Activated naive CD4-positive, alpha-beta T cell treated with anti-CD3 and anti-CD28 coated beads, Interleukin-2, amount 50 U/mL, for 72 hours (primary cell): ENCODE measurements around the gene DNM3. TPM values are rescaled to one million over a fixed set of nuclear protein-coding genes. Genes with fewer than 3 reads are reported as not detected.

Experiments
- ATAC-seq, 2 donors: fragments of 150-1000 bp; cut with Tn5 transposase; 2 replicates each; pipeline ENCODE4 v1.10.0; 2021; ENCODE audit warnings: mild to moderate bottlenecking in 2 of 2, moderate library complexity in 2 of 2
- DNase-seq, 2 donors: peaks; one replicate each; pipeline ENCODE4 v3.0.0; 2021 to 2022; ENCODE audit warnings: low spot score in 2 of 2
- H3K27ac Mint-ChIP-seq, 2 donors: one replicate each; pipeline ENCODE4 v1.8.0; 2022; ENCODE audit warnings: mild to moderate bottlenecking in 2 of 2, mixed read lengths in 2 of 2
- H3K36me3 Mint-ChIP-seq, 2 donors: one replicate each; pipeline ENCODE4 v1.8.0; 2022; ENCODE audit warnings: mixed read lengths in 2 of 2
- H3K9me3 Mint-ChIP-seq, 2 donors: one replicate each; pipeline ENCODE4 v1.8.0; 2022; ENCODE audit warnings: mixed read lengths in 2 of 2
- total RNA-seq, 2 donors: library from RNA; stranded (reverse); gene quantifications; one replicate each; pipeline ENCODE4 v1.2.3, GENCODE V29; 2022

Gene DNM3
- total RNA-seq, 2 donors from 2014 or later, result 2.6 to 4.5 TPM

GRCh38 chr1:171966426-171967220 lies 125.3 kb downstream of the DNM3 start:
- Mint-ChIP-seq H3K27ac (no peak overlapping the region), H3K9me3 (no peaks in the 10 kb centered on the region), H3K36me3 (no peaks in the 10 kb centered on the region)
- no peak for ATAC-seq
- no peak for DNase-seq

- no peaks in the 10 kb centered on the region for H3K36me3 Mint-ChIP-seq
- DNase-seq (no peak), ATAC-seq (no peak)
- H3K9me3 Mint-ChIP-seq, result no peaks in the 10 kb centered on the region
- H3K27ac Mint-ChIP-seq, result no peak overlapping the region
Measured at GRCh38 chr1:171969226-171969625, 127.9 kb downstream of the DNM3 start.

- H3K36me3 Mint-ChIP-seq, result no peaks in the 10 kb centered on the region
- ATAC-seq (no peak), DNase-seq (no peak)
- no peaks in the 10 kb centered on the region for H3K9me3 Mint-ChIP-seq
- no peak overlapping the region for H3K27ac Mint-ChIP-seq
Measured at GRCh38 chr1:171969813-171970212, 128.5 kb downstream of the DNM3 start.

GRCh38 chr1:171972846-171973245 lies 131.5 kb downstream of the DNM3 start:
- ATAC-seq, result no peak
- peaks cover 4 to 7% of the 10 kb centered on the region in 2 donors for H3K36me3 Mint-ChIP-seq
- peaks cover 5 to 6% of the 10 kb centered on the region in 2 donors for H3K9me3 Mint-ChIP-seq
- DNase-seq, result no peak
- H3K27ac Mint-ChIP-seq, result no peak overlapping the region

- Mint-ChIP-seq H3K36me3 (peaks cover 4 to 7% of the 10 kb centered on the region in 2 donors), H3K27ac (no peak overlapping the region)
- DNase-seq, result no peak
Measured at GRCh38 chr1:171973421-171973820, 132.1 kb downstream of the DNM3 start.

GRCh38 chr1:171981303-171981702 lies 140.0 kb downstream of the DNM3 start:
- Mint-ChIP-seq H3K36me3 (no peaks in the 10 kb centered on the region), H3K9me3 (peaks cover 0 to under 1% of the 10 kb centered on the region in 2 donors), H3K27ac (no peak overlapping the region)
- ATAC-seq, result no peak
- no peak for DNase-seq

More at GRCh38 chr1:171973421-171973820, 132.1 kb downstream of the DNM3 start:
- H3K9me3 Mint-ChIP-seq, result peaks cover 5 to 6% of the 10 kb centered on the region in 2 donors
- ATAC-seq, result no peak

GRCh38 chr1:171983584-171983983 lies 142.3 kb downstream of the DNM3 start:
- DNase-seq (no peak), ATAC-seq (no peak)
- Mint-ChIP-seq H3K27ac (no peak overlapping the region), H3K9me3 (no peaks in the 10 kb centered on the region), H3K36me3 (no peaks in the 10 kb centered on the region)

GRCh38 chr1:171984262-171984661 lies 143.0 kb downstream of the DNM3 start:
- Mint-ChIP-seq H3K36me3 (no peaks in the 10 kb centered on the region), H3K27ac (no peak overlapping the region), H3K9me3 (no peaks in the 10 kb centered on the region)
- DNase-seq (no peak), ATAC-seq (no peak)

GRCh38 chr1:171984850-171985485 lies 143.7 kb downstream of the DNM3 start:
- Mint-ChIP-seq H3K9me3 (no peaks in the 10 kb centered on the region), H3K36me3 (no peaks in the 10 kb centered on the region), H3K27ac (no peak overlapping the region)
- DNase-seq (no peak), ATAC-seq (peak; percentile 38 to 56)

GRCh38 chr1:171985639-171986038 lies 144.3 kb downstream of the DNM3 start:
- no peak for ATAC-seq
- Mint-ChIP-seq H3K27ac (no peak overlapping the region), H3K36me3 (no peaks in the 10 kb centered on the region), H3K9me3 (no peaks in the 10 kb centered on the region)
- DNase-seq, result no peak

GRCh38 chr1:171988243-171988885 lies 147.1 kb downstream of the DNM3 start:
- DNase-seq, result no peak
- ATAC-seq, result no peak
- Mint-ChIP-seq H3K27ac (no peak overlapping the region), H3K9me3 (no peaks in the 10 kb centered on the region), H3K36me3 (no peaks in the 10 kb centered on the region)

- Mint-ChIP-seq H3K36me3 (no peaks in the 10 kb centered on the region), H3K27ac (no peak overlapping the region), H3K9me3 (no peaks in the 10 kb centered on the region)
- no peak for DNase-seq
- no peak for ATAC-seq
Measured at GRCh38 chr1:171990371-171990770, 149.1 kb downstream of the DNM3 start.

GRCh38 chr1:171994293-171994692 lies 153.0 kb downstream of the DNM3 start:
- no peaks in the 10 kb centered on the region for H3K36me3 Mint-ChIP-seq
- DNase-seq, result no peak
- ATAC-seq, result no peak

GRCh38 chr1:171995573-171995972 lies 154.3 kb downstream of the DNM3 start:
- DNase-seq, result no peak
- no peaks in the 10 kb centered on the region for H3K9me3 Mint-ChIP-seq
- H3K27ac Mint-ChIP-seq, result no peak overlapping the region
- ATAC-seq, result no peak
- H3K36me3 Mint-ChIP-seq, result no peaks in the 10 kb centered on the region

More at GRCh38 chr1:171994293-171994692, 153.0 kb downstream of the DNM3 start:
- H3K9me3 Mint-ChIP-seq, result no peaks in the 10 kb centered on the region
- H3K27ac Mint-ChIP-seq, result no peak overlapping the region

- Mint-ChIP-seq H3K27ac (no peak overlapping the region), H3K9me3 (no peaks in the 10 kb centered on the region), H3K36me3 (no peaks in the 10 kb centered on the region)
- DNase-seq, result no peak
- no peak for ATAC-seq
Measured at GRCh38 chr1:171997936-171998335, 156.6 kb downstream of the DNM3 start.

GRCh38 chr1:171998711-171999110 lies 157.4 kb downstream of the DNM3 start:
- no peaks in the 10 kb centered on the region for H3K9me3 Mint-ChIP-seq
- ATAC-seq (no peak), DNase-seq (no peak)
- H3K27ac Mint-ChIP-seq, result no peak overlapping the region
- H3K36me3 Mint-ChIP-seq, result no peaks in the 10 kb centered on the region

- Mint-ChIP-seq H3K36me3 (no peaks in the 10 kb centered on the region), H3K9me3 (no peaks in the 10 kb centered on the region), H3K27ac (no peak overlapping the region)
- no peak for DNase-seq
- ATAC-seq, result no peak
Measured at GRCh38 chr1:171999756-172000155, 158.5 kb downstream of the DNM3 start.
